OCI-LY3 (cell line): ENCODE data around the gene SCN1B.

ENCODE experiments used
- CTCF ChIP-seq: fragments of 200-600, 300-600 bp; sonication (generic); IDR thresholded peaks from 2 replicates; pipeline ENCODE4 v1.5.1; 2014; ENCODE audit warnings: antibody characterized with exemption, low read length, low read depth
- EZH2phosphoT487 ChIP-seq: fragments of 200-600 bp; shearing (Covaris generic); IDR thresholded peaks from 2 replicates; pipeline ENCODE4 v1.6.1; 2018; ENCODE audit warnings: antibody characterized with exemption, mixed run types, low read depth

GRCh38 chr19:35080613-35081170, 50.4 kb downstream of the SCN1B start:
- no peak for TF ChIP-seq CTCF
- no peak for TF ChIP-seq EZH2phosphoT487
